HG03196 (cell line): ENCODE data around the gene PLA2G4F.

ENCODE experiments used
- ATAC-seq: cut with Tn5 transposase; IDR thresholded peaks from one replicate; pipeline ENCODE4 v1.9.1; 2021; ENCODE audit not compliant: unreplicated experiment

Gene PLA2G4F

DNA sequence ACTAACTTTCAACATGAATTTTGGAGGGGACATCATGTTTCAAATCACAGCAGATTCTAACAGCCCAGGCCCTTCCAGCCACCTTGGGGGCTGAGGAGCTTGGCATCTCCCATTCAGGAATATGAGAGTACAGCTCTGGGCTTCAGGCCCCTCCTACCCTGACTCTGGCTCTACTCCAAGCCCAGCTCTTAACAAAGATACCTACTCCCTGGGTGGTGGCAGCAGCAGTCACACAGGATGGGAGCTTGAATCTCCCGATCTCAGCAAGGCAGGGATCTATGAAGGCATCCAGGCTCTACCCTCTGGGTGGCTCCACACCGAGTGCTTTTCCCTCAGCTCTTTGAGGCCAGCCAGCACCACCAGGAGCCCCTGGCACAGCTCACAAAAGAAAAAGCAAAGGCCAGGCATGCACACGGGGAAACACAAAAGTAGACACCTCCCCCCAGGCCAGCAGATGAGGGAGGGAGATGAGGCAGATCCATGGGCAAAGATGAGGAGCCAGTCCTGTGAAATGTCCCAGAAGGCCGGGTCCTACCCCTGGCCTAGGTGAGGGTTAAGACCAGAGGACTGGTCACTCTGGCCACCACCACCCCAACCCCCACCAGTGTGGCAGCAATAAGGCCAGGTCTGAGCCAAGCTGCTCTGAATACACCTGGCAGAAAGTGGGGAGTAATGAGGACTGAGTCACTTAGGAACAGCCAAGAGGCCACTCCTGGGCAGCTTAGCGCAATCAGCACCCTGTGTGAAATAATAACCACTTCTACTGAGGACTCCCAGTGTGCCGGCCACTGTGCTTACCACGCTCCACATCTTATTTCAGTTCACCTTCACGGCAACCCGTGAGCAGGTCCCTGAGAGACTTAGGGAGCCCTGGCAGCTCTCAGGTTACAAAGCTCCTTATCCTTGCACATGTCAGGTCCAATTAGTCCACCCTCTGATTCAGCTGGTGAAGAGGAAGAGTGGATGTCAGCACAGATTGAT is 24.3 kb downstream of the PLA2G4F start:
- ATAC-seq = no peak

DNA sequence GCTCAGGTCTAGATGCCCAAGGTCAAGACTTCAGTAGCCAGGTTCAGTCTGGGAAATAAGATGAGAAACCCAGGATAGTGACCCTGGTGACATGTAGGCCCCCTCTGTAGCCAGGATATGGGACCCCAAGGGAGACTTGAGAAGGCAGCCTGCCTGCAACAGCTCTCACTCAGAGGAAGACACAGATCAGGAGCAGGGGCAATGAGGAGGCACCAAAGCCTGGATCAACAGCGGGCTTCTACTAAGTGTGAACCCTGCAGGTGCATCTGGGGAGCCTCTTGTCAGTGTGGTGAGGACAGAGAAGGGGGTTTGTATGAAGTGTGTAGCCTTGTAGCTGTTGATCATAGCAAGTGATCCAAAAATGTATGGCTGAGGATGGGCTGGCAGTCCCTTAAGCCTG is 25.4 kb downstream of the PLA2G4F start:
- ATAC-seq = no peak

DNA sequence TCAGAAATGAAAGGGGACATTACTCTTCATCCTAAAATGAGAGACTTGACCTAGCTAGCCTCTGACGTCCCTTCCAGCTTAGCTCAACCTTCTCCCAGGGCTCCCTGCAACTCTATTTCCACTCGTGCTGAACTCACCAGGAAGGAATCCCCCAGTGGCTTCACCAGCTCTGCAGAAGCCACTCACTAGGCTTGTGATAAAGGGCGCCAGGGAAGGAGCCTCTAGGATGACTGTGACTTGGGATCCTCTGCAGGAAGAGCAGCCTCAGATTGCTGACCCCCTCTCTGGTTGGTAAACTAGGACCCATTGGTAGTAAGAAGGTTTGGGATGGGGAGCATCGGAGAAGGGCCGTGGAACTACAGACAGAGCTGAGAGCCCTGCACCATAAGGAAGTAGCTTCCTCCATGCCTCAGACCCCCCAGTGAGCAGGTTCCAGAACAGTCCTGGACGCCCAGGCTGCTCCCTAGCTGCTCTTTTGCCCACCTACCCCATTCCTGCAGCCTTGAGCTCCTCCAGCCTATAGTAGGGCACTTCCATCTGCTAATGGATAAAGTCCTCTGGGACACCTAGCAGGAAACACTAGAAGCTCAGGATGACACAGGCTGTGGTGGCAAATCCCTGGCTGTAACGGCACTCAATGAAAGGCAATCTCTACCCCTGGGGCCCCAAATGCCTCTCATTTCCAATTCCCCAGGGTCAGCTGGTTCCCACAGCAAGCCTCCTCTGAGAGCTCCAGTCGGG is 26.0 kb downstream of the PLA2G4F start:
- no peak for ATAC-seq

DNA sequence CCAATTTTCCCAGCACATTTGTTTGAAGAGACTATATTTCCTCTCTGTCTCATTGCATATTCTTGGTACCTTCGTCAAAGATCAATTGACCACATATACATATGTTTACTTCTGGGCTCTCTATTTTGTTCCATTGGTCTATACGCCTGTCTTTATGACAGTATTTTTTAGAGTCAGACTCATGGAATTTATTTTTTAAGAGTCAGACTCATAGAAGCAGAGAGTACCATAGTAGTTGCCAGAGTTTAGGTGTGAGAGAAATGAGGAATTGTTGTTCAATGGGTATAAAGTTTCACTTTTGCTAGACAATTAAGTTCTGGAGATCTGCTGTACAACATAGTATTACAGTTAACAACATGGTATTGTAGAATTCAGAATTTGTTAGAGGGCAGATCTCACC is 27.1 kb downstream of the PLA2G4F start:
- no peak for ATAC-seq

DNA sequence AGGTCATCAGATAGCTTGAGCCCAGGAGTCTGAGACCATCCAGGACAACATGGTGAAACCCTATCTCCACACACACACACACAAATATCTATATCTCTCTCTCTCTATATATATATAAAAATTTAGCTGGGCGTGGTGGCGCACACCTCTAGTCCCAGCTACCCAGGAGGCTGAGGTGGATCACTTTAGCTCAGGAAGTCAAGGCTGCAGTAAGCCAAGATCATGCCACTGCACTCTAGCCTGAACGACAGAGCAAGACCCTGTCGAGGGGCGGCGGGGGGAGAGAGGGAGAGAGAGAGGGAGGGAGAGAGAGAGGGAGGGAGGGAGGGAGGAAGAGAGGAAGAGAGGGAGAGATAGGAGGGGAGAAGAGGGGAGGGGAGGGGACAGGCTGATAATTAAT is 28.0 kb downstream of the PLA2G4F start:
- no peak for ATAC-seq

DNA sequence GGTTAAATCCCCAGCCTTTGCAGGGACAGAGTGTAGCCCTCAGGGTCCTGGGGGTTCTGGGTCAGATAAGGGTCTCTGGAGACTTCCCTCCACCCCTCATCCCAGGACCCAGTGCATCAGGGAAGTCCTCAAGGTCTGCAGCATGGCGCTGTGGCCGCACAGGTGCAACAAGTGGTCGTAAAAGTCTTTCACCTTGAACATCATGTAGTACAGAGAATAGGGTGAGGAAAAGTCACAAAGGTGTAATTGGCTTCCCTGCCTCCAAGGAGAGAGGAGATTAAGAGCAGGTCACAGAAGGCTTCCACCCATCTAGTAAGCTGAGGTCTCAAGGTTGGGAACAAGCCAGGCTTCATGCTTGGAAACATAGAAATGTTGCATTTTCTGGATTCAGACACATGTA is 32.9 kb downstream of the PLA2G4F start:
- ATAC-seq = no peak

DNA sequence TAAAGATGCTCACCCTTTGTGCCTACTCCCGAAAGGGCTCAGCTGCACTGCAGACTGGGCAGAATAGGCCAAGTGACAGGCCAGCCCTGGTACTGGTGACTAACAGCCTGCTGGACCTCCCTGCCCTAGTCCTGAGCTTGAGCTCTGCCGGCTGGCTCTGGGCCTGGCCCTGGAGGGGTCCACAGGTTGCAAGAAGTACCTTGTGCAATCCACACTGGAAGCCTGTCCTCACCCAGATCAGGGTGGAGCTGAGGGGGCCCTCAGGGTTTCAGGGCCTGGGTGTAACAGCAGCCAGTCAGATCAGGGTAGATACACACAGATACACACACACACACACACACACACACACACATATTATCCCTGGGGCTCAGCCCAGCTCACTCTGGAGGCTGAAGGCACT is 34.8 kb downstream of the PLA2G4F start:
- ATAC-seq = no peak

DNA sequence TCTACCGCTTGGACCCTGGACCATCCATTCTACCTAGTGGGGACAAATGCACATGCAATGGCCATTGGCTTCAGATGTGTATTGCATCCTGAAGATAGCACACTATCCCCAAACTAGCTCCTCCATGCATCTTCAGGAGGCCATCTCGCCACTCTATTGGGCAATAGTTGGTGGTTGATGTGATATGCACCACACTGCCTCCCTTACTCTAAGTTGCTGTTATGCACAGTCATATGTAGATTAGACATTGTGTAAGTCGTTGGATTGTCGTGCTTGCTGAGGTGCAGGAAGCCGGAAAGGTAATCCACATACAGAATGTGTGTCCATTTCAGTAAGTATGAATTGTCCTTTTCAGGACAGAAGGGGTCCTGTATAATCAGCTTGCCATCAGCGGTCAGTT is 35.4 kb downstream of the PLA2G4F start:
- no peak for ATAC-seq

DNA sequence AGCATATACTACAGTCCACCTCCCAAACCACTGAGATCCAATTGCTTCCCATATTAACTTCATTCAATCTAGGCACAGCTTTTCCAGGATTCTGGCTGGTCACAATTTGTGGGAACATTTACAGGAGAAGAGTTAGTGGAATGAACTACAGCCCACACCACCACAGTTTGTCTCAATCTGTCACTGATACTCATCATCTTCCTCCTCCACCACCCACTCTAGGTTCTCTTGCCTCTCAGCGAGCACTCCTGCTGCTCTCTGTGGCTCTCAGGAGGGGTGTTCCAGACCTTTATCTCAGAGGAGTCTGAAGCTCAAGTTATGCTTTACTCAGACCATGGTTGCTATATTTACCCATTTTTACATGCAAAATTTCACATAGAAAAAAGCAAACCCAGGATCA is 36.2 kb downstream of the PLA2G4F start:
- no peak for ATAC-seq

DNA sequence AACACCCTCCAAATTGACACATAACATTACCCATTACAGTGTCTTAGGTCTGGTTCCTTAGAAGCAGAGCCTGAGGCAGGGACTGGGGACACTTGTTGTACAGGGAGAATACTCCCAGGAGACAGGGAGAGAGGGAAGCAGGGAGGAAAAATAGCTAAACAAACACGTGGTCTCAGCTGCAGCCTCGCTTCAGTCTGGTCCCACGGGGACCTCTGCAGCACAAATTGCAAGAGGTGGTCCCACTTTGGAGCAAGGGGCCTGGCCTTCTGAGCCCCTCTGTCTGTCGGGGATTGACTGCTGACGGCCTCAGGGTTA is 37.0 kb downstream of the PLA2G4F start:
- ATAC-seq = no peak

DNA sequence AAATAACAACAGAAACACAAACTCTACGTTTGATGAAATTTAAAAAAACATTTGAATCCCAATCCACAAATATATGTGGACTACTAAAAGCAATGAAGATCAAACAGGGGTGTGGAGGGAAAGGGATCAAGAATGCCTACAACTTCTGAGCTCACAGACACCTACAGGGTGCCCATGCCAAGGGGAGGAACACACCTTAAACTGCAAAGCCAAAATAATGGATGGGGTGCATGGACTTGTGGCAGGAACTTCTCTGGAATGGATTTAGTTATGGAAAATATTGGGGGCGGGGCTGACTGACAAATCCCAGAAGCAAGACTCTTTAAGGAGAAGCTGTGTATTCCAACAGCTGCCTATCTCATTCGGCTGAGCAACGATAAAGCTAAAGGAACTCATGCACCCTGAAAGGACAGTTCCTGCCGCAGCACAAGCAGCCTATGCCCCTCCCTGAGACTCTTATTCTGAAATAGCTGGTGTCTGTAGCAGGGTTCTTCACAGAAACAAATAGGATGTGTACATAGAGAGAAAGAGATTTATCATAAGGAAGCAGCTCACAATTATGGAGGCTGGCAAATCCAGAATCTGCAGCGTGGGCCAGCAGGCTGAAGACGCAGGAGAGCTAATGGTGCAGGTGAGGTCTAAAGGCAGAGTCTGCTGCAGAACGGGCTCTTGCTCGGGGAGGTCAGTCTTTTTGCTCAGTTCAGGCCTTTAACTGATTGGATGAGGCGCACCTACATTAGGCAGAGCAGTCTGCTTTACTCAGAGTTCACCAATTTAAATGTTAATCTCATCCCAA is 37.6 kb downstream of the PLA2G4F start:
- ATAC-seq = no peak

DNA sequence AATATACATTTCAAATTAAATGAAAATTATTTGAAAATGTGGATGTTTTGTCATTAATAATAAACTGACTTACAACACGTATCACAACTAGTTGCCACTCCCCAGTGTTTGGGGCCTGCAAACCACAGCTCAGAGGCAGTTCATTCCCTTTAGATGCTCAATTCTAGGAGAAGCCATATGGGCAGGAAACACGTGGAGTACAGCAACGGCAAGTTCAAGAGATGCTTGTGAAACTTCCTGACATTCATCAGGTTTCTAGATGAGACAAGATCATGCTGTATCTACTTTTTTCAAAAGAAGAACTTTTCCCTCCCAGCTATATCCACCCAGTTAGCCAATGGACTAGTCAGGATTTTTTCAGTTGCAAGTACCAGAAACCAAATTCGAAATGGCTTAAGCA is 44.5 kb downstream of the PLA2G4F start:
- ATAC-seq = no peak

DNA sequence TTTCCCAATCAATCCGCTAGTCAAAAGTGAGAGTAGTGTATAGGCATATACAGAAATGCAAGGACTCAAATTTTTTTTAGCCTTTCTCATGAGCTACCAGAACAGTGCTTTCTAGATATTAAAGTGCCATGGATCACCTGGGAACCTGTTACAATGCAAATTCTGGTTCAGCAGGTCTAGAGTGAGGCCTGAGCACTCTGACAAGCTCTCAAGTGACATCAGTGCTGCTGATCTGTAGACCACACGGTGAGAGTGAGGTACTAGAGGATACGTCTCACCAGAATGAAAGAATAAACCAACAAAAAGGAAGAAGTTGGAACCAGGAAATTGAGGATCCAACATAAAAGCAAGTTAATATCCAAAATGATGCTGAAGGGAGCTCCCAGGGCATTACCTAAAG is 46.1 kb downstream of the PLA2G4F start:
- no peak for ATAC-seq

DNA sequence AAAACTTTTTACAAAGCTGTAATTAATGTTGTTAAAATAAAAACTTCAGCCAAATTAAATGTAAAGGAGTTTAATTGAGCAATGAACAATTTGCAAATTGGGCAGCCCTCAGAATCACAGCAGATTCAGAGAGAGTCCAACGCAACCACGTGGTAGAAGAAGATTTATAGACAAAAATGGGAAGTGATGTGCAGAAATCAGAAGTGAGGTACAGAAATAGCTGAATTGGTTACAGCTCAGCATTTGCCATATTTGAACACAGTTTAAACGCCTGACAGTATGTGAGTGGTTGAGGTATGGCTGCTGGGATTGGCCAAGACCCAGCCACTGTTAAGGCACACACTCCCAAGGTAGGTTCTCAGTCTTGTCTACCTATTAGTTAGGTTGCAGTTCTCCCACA is 47.6 kb downstream of the PLA2G4F start:
- no peak for ATAC-seq

DNA sequence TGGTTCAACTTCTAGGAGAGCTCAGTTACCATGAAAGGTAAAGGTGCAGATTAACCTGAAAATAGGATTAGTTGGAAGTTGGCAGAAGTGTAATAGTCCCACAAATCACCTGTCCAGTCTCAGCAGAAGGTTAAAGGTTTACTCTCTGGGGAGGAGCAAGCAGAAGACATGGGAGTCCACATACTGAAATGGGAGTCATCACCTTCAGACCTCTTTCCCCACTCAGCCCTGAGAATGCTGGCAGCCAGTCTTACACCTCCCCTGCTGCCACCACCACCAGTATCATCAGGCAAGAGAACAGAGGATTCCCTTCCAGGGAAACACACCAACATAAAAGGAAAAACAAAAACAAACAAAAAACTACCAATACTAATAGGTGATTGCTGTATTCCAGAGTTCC is 48.2 kb downstream of the PLA2G4F start:
- no peak for ATAC-seq

DNA sequence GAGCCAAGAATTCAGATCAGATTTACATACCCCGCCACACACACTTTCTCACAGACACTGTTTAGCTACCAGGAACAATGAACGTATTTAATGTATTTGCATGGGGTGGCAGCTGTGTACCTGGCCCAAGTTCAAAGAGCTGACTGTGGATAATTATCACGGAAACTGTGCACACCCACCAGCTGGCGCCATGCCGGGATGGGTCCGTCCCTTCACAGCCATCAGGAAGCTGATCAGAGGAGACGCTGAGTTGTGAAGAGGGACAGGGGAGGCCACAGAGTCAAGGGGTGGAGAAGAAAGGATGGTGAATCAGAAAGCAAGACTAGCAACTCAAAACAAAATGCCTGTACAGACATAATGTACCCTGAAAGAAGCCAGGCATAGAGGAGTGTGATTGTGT is 49.0 kb downstream of the PLA2G4F start:
- ATAC-seq = no peak

DNA sequence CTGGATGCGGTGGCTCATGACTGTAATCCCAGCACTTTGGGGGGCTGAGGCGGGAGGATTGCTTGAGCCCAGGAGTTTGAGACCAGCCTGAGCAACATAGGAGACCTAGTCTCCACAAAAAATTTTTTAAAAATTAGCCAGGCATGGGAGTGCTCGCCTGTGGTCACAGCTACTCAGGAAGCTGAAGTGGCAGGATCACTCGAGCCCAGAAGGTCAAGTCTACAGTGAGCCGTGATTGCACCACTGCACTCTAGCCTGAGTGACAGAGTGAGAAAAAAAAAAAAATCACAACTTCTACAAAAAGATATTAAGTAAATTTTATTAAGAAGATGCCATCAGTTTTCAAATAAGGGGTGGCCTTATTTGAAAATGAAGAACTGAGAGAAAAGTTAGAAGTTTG is 50.1 kb downstream of the PLA2G4F start:
- ATAC-seq = no peak

DNA sequence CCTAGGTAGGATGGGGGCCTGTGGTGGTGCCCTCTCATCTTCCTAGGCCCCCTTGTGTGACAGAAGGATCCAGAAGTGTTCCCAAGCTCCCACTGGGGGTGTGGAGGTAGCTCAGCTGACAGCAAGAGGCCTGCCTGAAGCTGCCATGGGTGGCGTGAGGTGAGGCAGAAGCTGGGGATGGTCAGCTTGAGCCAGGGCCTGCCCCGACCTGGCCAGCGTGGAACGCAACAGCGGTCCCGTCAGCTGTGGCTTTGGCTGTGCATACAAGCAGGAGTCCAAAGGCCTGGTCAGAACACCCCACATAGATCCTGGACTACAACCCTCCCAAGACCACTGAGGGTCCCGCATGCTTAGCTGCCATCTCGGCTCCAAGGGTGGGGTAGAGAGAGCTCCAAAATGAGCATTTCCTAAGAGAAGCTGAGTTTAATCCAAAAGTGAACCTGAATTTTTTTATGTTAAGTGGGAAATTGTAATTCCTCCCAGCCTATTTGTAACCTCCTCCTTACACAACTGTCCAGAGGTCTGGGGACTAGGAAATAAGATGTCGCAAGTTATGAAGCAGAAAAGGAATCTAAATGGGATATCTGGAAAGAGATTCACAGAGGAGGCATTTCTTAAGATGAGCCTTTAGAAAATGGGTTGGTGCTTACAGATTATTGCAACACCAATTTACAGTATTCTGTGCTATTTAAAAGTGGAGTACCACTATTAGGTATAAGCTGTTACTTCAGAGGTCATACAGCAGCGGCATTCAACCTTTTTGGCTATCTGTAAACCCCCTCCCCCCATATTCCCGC is 52.1 kb downstream of the PLA2G4F start:
- no peak for ATAC-seq

DNA sequence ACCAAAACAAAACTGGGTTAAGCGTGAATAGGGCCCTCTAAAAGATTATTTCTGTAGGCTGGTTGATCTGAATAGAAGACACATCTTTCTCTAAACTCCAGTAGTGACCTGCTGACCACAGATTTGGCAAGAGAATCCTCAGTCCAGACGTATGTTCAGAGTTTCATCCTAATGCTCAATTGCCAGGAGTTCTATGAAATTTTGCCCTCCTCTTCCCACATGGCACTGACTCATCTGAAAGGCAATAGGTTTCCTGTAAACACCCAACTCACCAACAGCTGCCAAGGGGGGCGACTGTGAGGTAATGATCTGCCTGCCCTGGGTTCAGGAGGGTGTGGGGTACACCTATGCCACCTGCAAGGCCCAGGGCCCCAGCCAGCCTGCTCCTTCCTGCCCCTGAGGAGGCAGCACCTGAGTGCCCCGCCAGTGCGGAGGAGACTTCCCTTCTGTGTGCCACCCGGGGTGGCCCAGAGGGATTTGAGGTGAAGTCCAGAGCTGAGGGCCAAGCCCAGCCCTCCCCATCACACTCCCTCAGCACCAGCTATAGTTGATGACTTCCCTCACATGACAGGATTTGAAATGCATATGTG is 53.7 kb downstream of the PLA2G4F start:
- ATAC-seq = no peak

DNA sequence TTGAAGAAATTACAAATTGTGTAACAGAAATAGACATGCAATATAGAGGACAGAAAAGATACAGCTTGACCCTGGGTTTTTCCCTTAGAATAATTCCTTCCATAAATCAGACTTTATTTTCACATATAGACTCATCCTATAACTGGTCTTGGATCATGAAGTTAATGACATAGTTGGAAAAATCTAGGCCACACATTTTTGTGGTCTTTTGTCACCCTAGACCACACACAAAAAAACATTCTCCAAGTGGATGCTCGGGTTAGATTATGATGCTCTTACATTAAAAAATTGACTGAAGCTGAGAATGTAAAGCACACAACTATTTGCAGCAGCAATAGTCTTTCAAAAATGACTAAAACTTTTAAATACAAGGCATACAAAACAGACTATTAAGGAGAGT is 54.6 kb downstream of the PLA2G4F start:
- ATAC-seq = no peak
